K562 (cell line): Measurements from ENCODE around the gene PAF1. TPM values are rescaled to one million over a fixed set of nuclear protein-coding genes. Genes with fewer than 3 reads are reported as not detected.

Experiments
- CUX1 ChIP-seq: fragments of 200-800 bp; sonication (Bioruptor generic); IDR thresholded peaks from 2 replicates; pipeline ENCODE4 v1.6.1; 2016; ENCODE audit warnings: missing genetic modification characterization, missing compliant biosample characterization
- DEAF1 ChIP-seq: fragments of 450-650 bp; formaldehyde crosslinking; IDR thresholded peaks from 2 replicates; pipeline ENCODE4 v1.4.0; 2020; ENCODE audit warnings: mild to moderate bottlenecking, moderate library complexity
- ETV1 ChIP-seq: fragments of 450-650 bp; conservative IDR thresholded peaks from 2 replicates; pipeline ENCODE4 v1.6.1; 2016; ENCODE audit warnings: missing genetic modification characterization, control low read depth, low read depth, missing compliant biosample characterization
- FOXA1 ChIP-seq: fragments of 450-650 bp; IDR thresholded peaks from 2 replicates; pipeline ENCODE4 v1.6.1; 2016; ENCODE audit warnings: mild to moderate bottlenecking, borderline replicate concordance
- FOXO4 ChIP-seq: fragments of 450-650 bp; formaldehyde crosslinking; IDR thresholded peaks from 2 replicates; pipeline ENCODE4 v1.4.0; 2020; ENCODE audit warnings: mild to moderate bottlenecking, moderate library complexity
- MAX ChIP-seq: sonication (generic); formaldehyde crosslinking; IDR thresholded peaks from 2 replicates; pipeline ENCODE4 v1.9.0; 2022; ENCODE audit warnings: mild to moderate bottlenecking, missing genetic modification reagents
- NFATC3 ChIP-seq: fragments of 450-650 bp; IDR thresholded peaks from 2 replicates; pipeline ENCODE4 v1.6.1; 2017; ENCODE audit warnings: mild to moderate bottlenecking
- NR2F6 ChIP-seq: fragments of 450-650 bp; formaldehyde crosslinking; IDR thresholded peaks from 2 replicates; pipeline ENCODE4 v1.4.0; 2020; ENCODE audit warnings: mild to moderate bottlenecking
- PCBP1 ChIP-seq: fragments of 200-400 bp; formaldehyde crosslinking; IDR thresholded peaks from 2 replicates; pipeline ENCODE4 v1.6.1; 2018; ENCODE audit warnings: mild to moderate bottlenecking, low read depth, low read length; ENCODE audit not compliant: poor library complexity, severe bottlenecking
- PREB ChIP-seq: sonication (generic); formaldehyde crosslinking; IDR thresholded peaks from 2 replicates; pipeline ENCODE4 v1.8.1; 2023; ENCODE audit warnings: mild to moderate bottlenecking, missing genetic modification reagents
- TCFL5 ChIP-seq: fragments of 250-450 bp; sonication (Bioruptor Pico); conservative IDR thresholded peaks from 2 replicates; pipeline ENCODE4 v1.6.1; 2021; ENCODE audit warnings: mild to moderate bottlenecking, moderate library complexity, matching md5 sums
- ZNF830 ChIP-seq: fragments of 250-450 bp; sonication (Bioruptor Pico); IDR thresholded peaks from 2 replicates; pipeline ENCODE4 v1.5.0; 2021; ENCODE audit warnings: mild to moderate bottlenecking
- polyA plus RNA-seq, 8 experiments: library from polyadenylated mRNA; depleted of rRNA in 4 of 8; stranded (reverse) in 5 of 8; unstranded in 3 of 8; fragments of >200 nt; fragmentation: Nextera tagmentation in 2 of 8; fragmentation: Illumina TruSeq in 1 of 8; extraction: Ambion mirVana in 2 of 8; extraction: Trizol in 1 of 8; gene quantifications; 2 replicates each; pipeline versions ENCODE4 v1.2.1 to v1.2.3, GENCODE V29; 2011 to 2014; ENCODE audit warnings: inconsistent platforms in 1 of 8, missing spikeins in 1 of 8
- total RNA-seq, 7 experiments: library from RNA; depleted of rRNA in 6 of 7; stranded (reverse); fragments of >200 nt in 6 of 7; fragmentation: Illumina TruSeq in 2 of 7; extraction: Trizol in 2 of 7; gene quantifications; 2 replicates each; pipeline versions ENCODE4 v1.2.1 to v1.2.3, GENCODE V29; 2011 to 2021; ENCODE audit warnings: low replicate concordance in 1 of 7

PAF1 gene
- total and polyA plus RNA-seq, 9 of the 15 experiments (the other 6 are each of a cell fraction or from before 2014, with no cell fraction given), result 1.5 to 45.0 (median 33.8) TPM

GRCh38 chr19:39435499-39436349 is 44.8 kb upstream of the PAF1 start, which contains the start of gene RPS16 (continued):
- no peak for TF ChIP-seq FOXO4
- TF ChIP-seq ZNF830 (CRISPR knock-in tag), result no peak
- no peak for TF ChIP-seq CUX1 (CRISPR knock-in tag)
- TF ChIP-seq NR2F6 (CRISPR knock-in tag), result no peak
- TF ChIP-seq NFATC3, result no peak
- TF ChIP-seq PREB (CRISPR knock-in tag), result 0 out of 2 replicates have a peak, but pooled peaks have one; percentile 16
- TF ChIP-seq ETV1, result peak; percentile 89
- no peak; the same call in 1 of the 2 replicates for TF ChIP-seq DEAF1 (CRISPR knock-in tag)
- peak; percentile 92 for TF ChIP-seq MAX (CRISPR knock-in tag)
- no peak for TF ChIP-seq FOXA1
- TF ChIP-seq TCFL5 (CRISPR knock-in tag), result no peak
- peak; percentile 94 for TF ChIP-seq PCBP1
